LoVo (cell line): ENCODE results near the gene KLHL7.
A peak's percentile ranks its signal among the peaks of the same experiment; 100 is the strongest.

ENCODE experiments used
- DNase-seq: peaks from one replicate; pipeline ENCODE4 v3.0.0-alpha.2; 2016; ENCODE audit warnings: low spot score

KLHL7 gene, protein sequence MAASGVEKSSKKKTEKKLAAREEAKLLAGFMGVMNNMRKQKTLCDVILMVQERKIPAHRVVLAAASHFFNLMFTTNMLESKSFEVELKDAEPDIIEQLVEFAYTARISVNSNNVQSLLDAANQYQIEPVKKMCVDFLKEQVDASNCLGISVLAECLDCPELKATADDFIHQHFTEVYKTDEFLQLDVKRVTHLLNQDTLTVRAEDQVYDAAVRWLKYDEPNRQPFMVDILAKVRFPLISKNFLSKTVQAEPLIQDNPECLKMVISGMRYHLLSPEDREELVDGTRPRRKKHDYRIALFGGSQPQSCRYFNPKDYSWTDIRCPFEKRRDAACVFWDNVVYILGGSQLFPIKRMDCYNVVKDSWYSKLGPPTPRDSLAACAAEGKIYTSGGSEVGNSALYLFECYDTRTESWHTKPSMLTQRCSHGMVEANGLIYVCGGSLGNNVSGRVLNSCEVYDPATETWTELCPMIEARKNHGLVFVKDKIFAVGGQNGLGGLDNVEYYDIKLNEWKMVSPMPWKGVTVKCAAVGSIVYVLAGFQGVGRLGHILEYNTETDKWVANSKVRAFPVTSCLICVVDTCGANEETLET

DNA sequence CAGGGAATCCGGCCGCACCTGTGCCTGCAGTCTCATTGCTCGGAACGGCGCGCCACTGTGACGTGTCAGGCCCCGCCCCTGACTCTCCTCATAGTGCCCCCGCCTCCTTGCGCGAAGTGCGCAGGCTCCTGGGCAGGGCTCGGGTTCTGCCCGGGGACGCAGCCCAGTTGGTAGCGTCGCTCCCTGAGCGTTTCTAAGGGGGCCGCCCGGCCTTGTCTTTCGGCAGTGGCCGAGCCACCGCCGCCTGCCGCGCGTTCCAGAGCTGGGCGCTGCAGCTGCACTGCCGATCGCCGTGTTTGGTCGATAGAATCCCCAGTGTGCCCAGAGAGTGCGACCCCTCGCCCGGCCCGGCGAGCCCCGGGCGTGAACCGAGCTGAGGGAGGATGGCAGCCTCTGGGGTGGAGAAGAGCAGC, at the start of gene KLHL7:
KLHL7 (plus strand) TSS at position 142 of the 413 bp plus-strand sequence; CDS start at position 384, 242 bp downstream.
- peak; percentile 99 for DNase-seq

DNA sequence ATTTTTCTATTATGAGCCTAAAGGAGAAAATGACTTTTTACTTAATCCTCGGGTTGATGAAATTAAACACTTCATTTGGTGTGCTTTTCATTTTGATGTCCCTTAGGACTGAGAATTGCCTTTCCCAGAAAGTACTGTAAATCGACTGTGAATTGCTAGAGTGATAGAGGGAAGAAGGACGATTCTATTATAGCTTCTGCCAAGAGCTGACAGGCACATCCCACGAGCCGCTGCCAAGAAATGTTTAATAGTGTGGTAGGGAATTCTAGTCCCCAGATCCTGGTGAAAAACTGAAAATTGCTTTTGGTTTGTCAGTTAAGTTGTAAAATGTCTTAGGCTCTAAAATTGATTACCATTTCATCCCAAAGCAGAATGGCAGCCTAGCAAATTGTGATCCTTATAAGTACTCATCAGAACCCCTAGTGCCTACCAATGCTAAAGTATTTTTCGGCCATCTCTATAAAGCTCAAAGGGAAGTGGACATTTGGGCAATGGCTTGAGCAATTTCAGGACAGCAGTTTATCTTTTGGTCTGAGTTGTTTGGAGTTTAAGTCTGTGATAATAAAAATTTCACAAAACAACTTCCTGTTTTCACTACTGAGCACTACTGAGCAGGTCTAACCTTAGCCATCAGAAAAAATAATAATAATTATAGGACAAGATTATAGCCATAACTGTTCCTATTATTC, 47.0 kb upstream of the KLHL7 start:
- DNase-seq, result no peak

DNA sequence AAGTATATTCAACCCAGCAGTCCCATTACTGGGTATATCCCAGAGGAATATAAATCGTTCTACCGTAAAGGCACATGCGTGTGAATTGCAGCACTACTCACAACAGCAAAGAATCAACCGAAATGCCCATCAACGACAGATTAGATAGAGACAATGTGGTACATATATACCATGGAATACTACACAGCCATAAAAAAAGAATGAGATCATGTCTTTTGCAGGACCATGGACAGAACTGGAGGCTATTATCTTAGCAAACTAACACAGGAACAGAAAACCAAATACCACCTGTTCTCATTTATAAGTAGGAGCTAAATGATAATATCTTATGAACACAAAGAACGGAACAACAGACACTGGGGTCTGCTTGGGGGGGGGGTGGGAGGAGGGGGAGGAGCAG, 44.3 kb upstream of the KLHL7 start:
- no peak for DNase-seq

DNA sequence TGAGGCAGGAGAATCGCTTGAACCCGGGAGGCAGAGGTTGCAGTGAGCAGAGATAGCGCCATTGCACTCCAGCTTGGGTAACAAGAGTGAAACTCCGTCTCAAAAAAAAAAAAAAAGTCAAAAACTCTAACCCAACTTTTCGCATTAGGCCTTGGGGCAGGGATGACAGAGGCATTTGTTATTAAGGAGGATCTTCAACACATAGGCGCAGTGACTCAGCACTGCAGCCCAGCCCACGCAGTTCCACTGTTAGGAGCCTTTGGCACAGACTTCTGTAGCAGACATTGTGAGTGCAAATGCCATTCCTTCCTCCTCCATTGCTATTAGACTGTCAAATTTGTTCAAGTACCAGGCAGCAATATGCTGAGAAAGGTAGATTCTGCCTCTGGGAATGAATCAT, 43.1 kb upstream of the KLHL7 start:
- DNase-seq, result no peak

DNA sequence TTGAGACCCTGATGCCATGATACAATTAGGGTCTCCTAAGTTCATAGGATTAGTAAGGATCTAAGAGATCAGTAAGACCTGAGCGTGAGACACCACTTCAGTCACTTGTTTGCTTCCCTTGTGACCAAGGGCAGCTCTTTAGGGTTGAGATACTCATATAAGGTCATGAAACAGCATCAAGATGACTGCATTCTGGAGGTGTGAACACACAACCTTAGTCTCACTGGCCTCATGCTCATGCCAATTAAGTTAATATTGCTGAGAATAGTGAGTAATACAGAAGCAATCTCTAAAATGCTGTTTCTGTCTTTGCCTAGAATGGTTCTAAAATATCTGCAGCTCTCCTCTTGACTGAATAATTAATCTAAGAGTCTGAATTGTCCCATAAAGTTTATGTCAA, 39.6 kb upstream of the KLHL7 start:
- no peak for DNase-seq

DNA sequence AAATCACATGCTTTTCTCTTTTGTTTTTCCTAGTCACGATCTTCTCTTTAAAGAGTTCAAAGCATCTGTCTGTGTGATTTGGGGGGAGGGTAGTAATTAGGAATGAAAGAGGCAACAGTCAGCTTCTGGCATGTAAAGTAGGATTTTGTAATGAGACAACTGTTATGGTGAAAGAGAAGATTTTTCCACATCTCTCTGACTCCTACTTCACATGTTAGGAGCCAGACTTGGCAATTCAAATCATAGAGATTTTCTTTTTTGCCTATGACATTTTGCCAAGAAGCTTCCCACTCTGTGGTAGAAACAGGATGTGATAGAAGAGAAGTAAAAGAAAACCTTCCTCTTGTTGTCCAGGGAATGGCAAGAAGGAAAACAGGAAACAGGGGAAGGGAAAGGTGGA, 38.3 kb upstream of the KLHL7 start:
- DNase-seq, result no peak

DNA sequence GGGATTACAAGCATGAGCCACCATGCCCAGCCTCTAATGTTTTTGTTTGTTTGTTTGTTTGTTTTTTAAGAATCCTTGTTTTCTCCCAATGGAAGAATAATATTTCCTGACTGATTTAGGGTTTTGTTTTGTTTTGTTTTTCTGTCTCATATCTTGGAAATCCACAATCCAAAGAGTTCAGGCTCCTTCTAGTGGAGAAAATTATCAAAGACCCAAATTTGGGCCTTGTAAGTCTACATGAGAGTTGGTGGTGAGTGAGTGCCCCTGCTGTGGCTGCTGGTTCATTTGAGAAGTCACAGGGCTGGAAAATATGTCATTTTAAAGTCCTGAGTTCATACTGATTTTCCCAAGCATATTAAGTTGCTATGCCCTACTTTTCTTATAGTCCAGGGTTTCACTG, 33.5 kb upstream of the KLHL7 start:
- DNase-seq, result no peak

DNA sequence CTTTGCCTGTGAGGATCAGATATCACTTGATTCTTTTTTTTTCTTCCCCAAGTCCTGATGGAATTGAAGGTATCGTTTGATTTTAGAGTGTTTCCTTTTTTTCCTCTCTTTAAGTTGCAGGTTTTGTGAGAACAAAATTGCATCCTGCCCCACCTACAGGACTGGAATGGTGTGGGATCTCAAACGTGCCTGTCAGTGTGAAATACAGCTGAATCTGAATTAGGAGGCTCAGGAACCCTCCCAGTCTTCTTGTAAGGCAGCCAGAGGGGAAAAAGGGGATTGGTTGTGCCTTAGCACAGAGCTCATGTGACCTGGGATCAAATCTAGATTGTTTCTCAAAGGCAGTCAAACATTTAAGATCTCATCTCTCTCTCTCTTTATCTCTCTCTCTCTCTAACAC, 32.7 kb upstream of the KLHL7 start:
- no peak for DNase-seq

DNA sequence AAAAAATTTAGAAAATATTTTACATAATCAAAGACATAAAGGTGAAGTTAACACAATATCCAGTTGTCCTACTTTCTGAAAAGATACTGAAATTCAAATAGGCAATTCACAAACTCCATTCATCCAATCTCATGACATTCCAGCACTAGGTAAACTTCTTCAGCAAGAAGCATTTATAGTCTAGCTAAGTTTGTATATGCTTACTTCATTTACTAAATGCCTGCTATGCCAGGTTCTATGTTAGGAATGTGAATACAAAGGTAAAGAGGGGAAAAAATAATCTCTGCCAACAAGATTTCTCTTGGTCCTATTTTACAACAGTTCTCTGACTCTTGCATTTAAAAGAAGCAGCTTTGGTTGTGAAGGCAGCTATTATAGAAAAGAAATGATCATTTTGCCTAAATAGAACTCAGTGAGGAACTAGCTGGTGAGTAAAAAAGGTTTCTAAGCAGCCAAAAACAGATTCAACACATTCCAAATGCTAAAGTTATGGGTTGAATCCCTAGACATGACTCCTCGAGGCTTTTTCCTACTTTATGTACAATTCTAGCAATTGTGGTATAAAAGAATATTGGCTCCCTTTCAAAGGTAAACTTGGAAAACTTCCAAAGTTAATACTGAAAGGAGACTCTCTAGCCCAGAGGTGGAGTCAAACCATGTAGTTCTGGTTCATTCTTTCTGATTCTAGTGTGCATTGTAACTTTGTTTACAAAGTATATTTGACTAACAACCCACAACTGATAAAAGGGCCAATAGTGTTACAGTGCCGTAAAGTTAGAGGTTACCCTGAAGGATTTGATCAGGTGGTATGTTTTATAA, 30.9 kb upstream of the KLHL7 start:
- peak; percentile 66 for DNase-seq

DNA sequence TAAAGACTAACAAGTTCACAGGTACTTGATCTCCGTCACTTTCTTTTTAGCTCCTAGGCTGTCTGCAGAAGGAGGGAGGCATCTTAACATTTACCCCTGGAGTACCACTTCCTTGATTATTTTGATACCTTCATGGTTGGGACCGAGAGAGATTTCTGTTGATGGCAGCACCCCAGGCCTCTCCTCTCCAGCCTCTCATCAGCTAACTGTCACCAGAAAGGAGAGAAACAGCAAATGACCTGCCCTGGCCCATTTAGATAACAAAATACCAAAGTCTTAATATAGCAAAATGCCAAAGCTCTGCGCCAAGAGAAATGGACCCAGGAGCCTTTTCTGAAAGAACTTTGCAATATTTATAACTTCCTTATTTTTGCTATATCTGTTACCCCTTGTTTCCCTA, 30.0 kb upstream of the KLHL7 start:
- DNase-seq, result no peak

DNA sequence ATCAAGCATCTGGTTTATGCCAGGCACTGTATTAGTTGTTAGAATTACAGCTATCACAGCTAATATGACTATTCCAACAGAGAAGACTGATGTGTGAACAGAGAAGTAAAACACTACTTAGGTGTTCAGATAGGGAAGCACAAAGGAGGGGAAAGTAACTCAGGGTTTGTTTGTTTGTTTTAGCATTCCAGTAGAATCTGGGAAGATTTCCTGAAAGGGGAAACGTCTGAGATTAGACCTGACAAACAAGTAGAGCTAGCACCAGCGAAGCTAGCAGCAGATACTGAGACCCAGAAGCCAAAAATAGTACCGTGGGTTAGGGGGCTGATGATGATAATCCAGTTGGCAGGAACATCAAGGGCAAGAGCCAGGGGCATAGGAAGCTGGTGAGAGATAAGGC, 28.8 kb upstream of the KLHL7 start:
- no peak for DNase-seq

DNA sequence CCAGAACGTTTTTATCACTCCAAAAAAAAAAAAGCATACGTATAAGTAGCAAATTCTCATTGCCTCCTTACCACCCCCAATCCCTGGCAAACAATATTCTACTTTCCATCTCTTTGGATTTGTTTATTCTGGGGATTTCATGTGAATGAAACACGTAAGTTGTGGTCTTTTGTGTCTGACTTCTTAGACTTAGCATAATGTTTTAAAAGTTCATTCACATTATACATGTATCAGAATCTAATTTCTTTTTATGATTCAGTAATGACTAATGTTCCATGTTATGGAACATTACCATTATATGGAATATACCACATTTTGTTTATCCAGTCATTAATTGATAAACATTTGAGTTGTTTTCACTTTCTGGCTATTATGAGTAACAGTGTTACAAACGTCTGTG, 12.5 kb upstream of the KLHL7 start:
- DNase-seq, result no peak

DNA sequence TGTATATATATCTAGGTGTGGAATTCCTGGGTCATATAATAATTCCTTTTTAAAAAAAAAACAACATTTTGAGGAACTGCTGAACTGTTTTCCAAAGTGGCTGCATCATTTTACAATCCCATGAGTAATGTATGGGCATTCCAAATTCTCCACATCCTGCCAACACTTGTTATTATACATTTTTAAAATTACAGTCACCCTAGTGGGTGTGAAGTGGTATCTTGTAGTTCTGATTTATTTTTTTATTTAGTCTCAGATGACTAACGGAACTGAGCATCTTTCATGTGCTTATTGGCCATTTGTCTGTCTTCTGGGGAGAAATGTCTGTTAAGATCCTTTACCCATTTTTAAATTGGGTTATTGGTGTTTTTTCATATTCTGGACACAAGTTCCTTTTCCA, 12.0 kb upstream of the KLHL7 start:
- peak; percentile 12 for DNase-seq

DNA sequence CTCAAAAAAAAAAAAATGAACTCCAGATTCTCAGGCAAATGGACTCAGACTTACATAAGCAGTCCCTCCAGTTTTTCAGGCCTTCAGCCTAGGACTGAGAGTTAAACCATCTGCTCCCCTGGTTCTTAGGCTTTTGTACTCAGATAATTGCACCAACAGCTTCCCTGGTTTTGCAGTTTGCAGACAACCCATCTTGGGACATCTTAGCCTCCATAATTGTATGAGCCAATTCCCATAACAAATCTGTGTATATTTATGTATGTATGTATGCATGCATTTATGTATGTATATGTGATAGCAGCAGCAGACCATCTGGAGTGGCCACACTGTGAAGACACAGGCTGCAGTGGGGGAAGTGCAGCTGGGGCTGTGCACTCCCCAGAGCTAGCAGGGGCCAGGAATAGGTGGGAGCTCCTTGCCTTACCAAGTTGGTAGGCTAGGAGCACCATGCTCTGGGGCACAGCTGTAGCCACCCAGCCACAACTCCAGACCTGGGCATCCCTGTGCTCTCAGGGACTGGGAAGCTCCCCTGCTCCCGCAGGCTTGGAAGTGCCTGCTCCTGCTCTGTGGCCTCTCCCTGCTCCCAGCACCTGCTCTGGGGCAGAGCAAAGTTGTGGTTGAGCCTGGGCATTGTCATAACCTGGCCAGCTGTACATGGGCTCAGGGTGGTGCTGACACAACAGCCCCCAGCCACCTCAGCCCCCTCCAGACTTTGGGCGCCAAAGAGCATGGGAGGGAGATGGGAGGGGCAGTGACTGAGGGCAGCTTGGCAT, 8.9 kb upstream of the KLHL7 start:
- DNase-seq, result no peak

DNA sequence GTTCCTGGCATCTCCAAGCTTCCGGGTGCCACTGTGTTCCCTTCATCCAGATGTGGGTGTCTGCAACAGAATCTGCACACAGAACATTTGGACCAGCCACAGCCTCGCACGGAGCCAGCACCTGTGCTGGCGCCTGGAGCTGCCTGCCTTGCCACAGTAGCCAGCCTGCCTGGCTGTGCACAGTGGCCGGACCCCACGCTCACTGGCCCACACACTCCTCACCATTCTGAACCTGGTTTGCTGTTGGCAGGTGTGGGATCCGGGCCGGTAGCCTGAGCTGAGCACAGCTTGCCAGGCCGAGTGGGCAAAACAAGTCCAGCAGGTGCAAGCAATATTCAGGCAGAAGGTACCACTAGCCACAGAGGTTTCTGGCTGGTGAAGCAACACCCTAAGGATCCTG, 7.6 kb upstream of the KLHL7 start:
- DNase-seq, result no peak

DNA sequence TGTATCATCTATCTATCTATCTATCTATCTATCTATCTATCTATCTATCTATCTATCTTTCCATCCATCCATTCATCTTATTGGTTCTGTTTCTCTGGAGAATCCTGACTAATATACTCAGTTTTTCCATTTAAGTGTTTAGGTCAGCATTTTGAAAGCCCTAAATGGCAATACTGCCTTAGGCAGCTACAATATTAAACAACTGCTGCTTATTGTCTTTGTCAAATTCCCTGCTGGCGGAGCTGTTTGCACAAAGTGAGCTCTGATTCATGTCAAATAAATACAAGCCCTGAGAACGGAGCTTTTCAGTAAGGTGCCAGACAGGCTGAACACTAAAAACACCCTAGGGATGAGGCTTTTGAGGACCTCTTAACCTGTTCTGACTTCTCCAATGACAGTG, 7.1 kb upstream of the KLHL7 start:
- no peak for DNase-seq

DNA sequence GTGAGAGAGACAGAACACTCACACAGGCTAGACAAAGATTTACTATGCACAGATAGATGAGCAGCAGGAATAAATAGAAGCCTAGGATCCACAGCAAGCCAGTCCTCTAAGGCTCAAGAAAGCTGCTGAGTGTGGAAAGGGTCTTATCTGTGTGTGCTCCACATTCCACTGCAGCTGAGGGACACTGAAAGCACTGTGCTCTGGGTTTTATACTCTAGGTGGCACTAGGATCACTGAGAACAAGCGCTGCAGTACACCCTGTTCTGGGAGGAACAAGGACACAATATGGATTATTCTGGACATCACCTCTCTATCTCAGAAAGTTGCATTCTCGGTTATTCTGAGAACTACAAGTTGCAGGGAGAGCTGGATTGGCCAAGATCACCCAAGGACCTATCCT, 4.9 kb upstream of the KLHL7 start:
- DNase-seq, result no peak

DNA sequence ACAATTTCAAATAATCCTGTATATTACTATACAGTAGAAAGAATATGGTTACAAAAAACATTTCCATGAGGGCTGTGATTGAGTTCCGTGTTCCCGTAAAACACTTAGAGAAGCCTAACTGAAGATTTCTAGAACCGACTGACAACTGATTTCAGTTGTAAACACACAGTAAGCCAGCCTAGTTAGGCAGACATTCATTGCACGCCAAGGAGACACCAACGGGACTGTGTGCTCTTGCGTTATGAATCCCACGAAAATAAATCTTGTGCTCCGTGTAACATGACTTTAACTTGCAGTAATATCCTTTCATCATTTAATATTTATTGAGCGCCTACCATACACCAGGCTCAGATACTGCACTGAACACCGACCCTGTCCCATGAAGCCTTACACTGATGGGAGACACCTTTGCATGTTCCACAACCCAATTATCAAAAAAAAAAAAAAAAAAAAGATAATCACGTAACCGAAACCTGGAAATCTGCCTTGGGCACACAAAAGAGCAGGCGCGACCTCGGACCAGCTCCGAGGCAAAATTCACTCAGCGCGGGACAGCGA, 420 bp upstream of the KLHL7 start:
- DNase-seq, result no peak

DNA sequence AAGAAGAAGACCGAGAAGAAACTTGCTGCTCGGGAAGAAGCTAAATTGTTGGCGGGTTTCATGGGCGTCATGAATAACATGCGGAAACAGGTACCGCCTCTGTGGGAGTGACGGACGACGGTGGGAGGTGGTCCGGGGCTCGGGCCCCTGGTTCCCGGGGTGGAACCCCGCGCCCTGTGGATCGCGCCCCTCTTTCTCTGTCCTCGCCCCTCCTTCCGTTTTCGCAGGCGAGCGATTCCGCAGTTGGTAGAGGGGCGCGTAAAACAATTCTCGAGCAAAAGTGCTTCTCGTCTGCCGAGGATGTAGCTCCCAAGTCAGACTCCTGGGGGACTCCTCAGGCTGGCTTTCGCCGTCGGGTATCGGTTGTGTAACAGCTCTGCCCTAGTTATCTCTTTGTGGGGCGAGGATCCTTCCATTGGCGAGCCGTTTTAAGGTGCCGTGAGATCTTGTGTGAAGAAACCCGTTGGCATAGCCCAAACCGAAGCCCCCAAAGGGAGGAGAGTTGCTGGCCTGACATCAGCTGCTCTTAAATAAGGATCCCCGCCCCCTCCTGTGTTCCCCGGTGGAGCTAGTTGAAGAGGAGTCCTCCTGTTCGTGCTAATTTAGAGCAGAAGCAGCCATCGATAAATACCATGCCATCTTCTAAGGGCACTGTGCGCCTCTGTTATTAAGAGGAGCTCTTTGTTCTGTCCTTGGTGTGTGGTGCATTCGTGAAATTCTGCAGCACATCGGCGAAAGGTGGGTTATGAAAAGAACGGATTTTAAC, 655 bp downstream of the KLHL7 start:
- DNase-seq, result peak; percentile 47

DNA sequence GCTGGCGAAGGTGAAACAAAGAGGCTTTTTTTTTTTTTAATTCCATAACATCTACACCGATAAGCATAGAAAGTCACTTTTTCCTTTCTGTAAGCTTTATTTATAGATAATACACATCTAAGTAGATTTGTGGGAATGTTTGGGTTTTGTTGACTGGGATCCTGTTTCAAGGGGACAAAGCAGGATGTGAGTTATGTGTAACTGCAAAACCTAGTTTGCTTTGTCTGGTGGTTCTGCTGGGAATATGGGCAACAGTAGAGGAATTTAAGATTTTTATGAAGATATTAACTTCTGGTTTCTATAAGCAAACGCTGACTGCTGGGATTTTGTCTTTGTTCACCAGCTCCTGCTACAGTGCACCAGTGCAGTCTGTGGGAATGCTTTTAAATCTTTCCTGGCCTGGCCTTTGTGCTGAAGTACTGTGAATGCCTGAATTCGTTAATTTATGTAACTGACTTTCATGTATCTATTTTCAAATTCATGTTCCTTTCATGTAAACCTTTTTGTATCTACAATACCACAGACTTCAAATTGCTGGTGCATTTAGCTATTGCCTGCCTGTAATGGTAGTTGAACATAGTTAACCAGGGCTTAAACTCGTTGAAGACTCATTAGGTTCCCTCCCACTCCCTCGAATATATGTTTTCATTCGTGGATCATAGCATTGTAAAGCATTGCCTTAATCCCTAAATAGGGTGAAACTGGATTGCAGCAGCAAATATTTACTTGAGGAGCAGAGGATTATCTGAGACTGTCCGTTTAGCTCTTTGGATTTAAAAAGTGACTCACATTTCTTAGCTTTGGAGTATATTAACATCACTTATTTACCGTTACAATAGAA, 1.5 kb downstream of the KLHL7 start:
- DNase-seq, result no peak
